HG02623 (cell line): Measurements from ENCODE around the gene EVC2.

Experiments
- ATAC-seq: cut with Tn5 transposase; IDR thresholded peaks from one replicate; pipeline ENCODE4 v1.9.1; 2021; ENCODE audit warnings: moderate library complexity; ENCODE audit not compliant: unreplicated experiment

Gene EVC2

GRCh38 chr4:5712517-5712916 is 4.2 kb upstream of the EVC2 start:
- ATAC-seq = no peak

- ATAC-seq = no peak
Measured at GRCh38 chr4:5711479-5712184, 3.3 kb upstream of the EVC2 start.

- no peak for ATAC-seq
Measured at GRCh38 chr4:5710961-5711478, 2.7 kb upstream of the EVC2 start, which contains the start of gene EVC. TSS of gene EVC (plus strand) at chr4:5711201. CDS start at chr4:5711381, 180 bp downstream.

DNA sequence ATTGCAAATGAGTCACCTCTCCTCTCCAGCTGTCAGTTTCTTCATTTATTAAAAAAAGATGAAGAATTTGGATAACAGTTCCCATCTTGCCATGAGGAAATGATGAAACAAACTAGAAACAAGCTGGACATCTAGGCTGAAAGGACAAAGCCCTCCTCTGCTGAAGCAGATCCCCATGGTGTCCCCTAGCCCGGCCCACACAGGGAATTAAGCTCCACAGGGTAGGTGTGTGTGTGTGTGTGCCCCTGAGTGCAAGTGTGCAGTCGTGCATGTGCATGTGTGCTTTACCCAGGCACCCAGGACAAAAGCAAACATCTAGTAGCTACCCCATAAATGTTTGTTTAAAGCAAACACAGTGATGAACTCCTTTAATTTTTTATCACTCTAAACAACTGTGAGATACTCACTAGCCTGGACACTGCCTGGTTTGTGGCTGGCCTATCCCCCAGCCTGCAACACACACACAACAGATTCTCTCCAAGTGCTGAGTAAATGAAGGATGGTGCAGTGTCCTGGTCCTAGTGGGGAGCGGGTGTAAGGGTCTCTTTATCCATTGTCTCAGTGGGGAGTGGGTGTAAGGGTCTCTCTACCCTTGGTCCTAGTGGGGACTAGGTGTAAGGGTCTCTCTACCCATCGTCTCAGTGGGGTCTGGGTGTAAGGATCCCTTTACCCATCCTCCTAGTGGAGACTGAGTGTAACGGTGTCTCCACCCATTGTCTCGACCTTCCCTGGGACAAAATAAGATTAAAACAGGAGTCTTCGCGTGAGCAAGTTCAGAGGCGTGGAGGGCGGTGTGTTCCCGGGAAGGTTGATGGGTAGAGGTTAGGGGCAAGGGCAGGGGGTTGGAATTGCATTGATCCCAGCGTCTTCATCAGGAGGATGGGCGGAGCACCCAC is 2.0 kb upstream of the EVC2 start:
- no peak for ATAC-seq

DNA sequence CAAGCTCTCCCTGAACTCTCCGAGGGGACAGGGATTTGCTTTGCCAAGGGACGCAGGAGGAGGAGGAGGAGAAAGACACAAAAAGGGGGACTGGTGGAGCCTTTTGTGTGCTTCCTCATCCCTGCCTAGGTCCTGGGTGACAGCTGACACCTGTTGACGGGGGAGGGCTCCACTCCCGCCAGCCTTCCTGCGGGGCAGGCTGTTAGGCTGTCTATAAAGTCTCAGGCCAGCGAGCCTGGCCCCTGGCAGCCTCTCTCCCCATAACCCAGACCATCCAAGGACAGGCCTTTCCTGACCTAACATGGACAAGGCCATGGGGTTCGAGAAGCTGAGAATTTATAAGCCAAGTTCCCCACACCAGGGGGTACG is 832 bp upstream of the EVC2 start:
- ATAC-seq = no peak

GRCh38 chr4:5707778-5708448 is 446 bp downstream of the EVC2 start:
- ATAC-seq = no peak

DNA sequence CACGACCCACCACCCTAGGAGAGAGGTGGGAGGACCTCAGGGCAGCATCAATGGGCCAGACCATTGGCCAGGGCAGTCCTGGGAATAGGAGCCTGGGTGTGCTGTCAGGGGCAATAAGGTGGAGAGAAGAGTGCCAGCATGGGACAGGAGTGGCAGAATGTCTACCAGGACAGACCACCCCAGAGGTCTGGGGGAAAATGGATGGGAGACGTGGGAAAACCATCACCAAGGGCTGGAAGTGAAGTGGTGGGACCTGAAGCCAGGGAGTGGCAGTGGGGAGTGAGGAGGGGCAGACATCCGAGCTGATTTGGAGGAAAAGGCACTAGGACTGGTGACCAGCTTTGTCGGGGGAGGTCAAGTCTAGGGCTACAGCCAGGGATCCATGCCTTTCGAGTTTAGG is 993 bp downstream of the EVC2 start:
- ATAC-seq = no peak

GRCh38 chr4:5706486-5707290 is 1.7 kb downstream of the EVC2 start:
- no peak for ATAC-seq

DNA sequence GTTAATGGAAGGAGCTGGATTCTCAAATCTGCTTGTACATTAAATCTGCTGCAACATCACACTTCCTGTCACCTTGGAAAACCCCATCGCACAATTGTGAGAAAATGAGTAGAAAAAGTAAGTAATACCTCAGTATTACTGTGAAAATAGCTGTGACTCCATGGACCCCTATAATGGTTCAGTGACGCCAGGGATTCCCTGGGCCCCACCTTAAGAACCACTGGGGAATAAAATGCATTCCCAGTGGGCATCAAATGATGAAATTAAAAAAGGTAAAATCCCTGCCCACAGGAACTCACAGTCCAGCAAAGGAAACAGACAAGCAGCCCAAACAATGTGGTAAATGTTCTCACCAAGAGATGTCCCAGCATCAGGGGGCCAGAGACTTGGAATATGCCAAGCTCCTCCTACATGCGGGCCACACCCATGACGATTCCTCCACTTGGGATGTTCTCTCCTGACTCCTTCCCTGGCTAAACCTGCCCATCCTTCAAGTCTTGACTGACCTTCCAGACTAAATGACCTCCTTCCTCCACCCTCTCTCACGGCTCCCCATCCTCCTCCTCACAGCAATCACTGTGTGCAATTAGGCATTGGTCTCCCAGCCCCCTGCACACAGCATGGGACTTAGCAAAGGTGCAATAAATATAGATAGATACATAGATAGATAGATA is 2.6 kb downstream of the EVC2 start:
- no peak for ATAC-seq

DNA sequence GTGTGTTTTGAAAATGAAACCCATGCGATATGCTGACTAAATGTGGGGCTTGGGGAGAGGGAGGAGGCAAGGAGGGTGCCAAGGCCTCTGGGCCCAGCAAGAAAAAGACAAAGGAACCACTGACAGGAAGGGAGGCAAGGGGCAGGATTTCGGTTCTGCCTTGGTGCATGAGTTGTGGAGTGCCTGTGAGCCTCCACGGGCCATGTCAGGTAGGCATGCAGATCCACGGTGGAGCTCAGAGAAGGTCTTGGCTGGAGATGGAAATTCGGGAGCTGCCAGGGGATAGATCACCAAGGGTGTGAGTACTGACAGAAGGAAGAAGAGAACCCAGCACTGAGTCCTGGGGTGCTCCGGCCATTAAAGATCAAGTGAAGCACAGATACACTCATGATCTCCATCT is 4.1 kb downstream of the EVC2 start:
- ATAC-seq = no peak

- ATAC-seq = no peak
Measured at GRCh38 chr4:5703831-5704230, 4.5 kb downstream of the EVC2 start.

DNA sequence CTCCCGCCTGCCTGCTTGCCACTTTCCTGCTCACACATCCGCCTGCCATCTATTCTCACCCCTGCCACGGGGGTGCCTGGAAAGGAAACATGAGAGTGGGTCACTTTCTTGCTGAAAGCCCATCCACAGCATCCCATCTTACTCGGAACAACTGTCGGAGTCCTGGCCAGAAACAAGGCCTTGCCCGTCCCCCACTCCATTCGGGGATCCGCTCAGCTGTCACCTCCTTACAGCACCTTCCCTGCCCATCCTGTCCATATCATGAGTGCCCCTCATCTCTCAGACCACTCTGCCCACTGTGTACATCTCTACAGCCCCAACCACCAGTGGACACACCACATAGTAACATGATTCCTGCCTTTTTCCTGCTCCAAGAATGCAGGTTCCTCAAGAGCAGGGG is 6.4 kb downstream of the EVC2 start:
- ATAC-seq = no peak

DNA sequence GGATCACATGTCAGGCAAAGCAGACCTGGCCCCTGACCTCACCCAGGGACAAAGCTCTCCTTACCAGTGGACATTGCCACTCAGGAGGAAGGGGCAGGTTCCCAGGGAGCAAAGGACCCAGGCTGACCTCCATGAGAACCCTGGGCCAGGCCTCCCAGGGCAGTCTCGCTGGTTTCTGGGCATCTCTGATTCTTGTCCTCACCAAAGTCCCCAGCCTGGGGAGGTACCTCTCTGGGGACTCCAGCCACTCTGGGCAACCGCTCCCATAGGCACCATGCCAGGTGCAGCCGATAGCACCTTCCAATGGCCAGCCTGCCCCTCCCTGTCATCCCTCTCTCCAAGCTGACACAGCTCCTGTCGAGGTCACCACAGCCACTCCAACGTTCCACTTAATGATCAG is 7.9 kb downstream of the EVC2 start:
- no peak for ATAC-seq

DNA sequence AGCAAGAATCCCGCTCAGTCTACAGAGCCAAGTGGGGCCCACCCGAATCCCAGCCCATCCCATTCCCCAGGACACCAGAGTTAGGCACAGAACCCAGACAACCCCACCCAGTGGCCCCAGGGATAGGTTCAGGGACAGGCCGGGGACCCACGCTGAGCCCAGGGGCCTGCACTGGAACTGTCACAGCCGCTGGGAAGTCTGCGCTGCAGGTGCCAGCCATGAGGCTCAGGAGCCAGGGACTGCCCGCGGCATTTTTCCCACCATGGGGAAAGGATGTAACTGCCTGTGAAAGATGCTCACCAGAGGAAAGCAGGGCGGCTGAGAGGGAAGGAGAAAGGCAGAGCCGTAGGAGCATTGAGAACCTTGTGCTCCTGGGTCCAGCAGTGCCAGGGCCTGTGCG is 12.0 kb downstream of the EVC2 start:
- no peak for ATAC-seq

- no peak for ATAC-seq
Measured at GRCh38 chr4:5693871-5694270, 14.5 kb downstream of the EVC2 start.

GRCh38 chr4:5691491-5692132 is 16.7 kb downstream of the EVC2 start:
- no peak for ATAC-seq

DNA sequence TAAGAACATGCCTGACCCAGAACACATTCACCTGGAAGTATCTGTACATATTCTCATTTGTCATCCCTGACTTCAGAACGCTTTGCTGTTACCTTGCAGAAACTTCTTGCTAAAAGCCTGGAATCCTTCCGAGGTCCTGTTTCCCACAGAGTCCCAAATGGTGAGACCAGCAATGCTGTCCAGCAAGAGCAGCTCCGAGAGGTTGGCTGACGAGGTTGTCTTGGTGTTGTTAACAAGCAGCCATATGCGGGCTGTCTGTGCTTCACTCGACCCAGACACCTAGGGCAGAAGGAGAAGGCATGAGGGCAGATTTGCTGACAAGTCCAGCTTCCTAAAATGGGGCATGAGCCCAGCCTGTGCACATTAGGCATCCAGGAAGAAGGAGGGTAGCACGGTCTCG is 19.3 kb downstream of the EVC2 start:
- no peak for ATAC-seq

GRCh38 chr4:5686338-5686737 is 22.0 kb downstream of the EVC2 start:
- no peak for ATAC-seq

GRCh38 chr4:5685296-5685695 is 23.1 kb downstream of the EVC2 start:
- no peak for ATAC-seq

- no peak for ATAC-seq
Measured at GRCh38 chr4:5683566-5683965, 24.8 kb downstream of the EVC2 start.
